Myometrial cell (primary cell): ENCODE results near the gene RIPPLY2. TPM values are rescaled to one million over a fixed set of nuclear protein-coding genes. Genes with fewer than 3 reads are reported as not detected.

Source experiments
- total RNA-seq: library from RNA; depleted of rRNA; stranded (reverse); fragments of >200 nt; gene quantifications from 2 replicates; pipeline ENCODE4 v1.2.3, GENCODE V29; 2015

The RIPPLY2 gene
- not detected in 2 replicates for total RNA-seq

GRCh38 chr6:83853178-83854000 is at the start of gene RIPPLY2:
Gene RIPPLY2, plus strand, starts transcription at chr6:83853360. Its CDS starts 57 bp downstream, at chr6:83853417.

DNA sequence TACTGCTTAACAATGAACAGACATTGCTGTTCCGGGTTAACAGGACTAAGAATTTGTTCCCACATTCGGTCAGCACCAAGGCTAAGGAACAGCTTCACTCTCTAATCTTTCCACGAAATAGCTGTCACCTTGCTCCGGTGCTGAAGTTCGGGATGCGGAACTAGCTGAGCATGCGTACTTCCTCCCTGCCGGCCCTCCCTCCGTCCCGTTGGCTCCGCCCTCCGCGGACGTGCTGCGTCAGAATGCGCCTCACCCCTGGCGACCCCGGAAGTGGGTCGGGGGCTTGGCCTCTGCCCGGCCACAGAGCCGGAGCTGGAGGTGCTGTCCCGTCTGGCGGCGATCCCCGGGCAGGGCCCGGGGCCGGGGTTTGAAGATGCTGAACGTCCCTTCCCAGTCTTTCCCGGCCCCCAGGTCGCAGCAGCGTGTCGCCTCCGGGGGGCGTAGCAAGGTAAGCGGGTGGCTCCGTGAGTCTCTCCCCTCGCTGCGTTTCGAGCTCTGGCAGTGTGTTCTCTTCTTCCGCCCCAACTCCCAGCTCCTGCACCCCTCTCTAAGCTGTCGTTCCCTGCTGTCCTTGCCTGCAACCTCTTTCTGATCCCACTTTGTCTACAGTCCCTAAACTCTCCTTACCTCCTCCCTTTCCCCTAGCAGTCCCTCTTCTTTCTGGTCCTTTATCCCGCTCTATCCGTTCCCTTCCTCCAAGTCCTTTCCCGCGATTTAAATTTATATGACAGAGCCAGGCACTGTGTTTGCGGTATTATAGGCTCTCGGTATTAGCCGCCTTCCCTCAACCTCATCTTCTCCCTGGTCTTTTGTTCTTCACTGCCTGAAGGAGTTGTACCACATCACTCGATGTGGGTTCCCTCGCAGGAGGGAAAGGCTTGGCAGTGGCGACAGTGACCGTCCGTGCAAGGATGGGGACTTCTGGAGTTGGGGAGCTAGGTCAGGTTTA is 6.5 kb downstream of the RIPPLY2 start, which contains the start of gene CYB5R4:
Gene CYB5R4 (plus strand): TSS at position 280 of the 949 bp plus-strand sequence. CDS start 94 bp downstream, at position 374.

Other genes starting within 250 kb of the RIPPLY2 start
- not detected in 2 replicates for gene SNAP91, start 144.3 kb upstream of the RIPPLY2 start, total RNA-seq
- 8.6 and 22.0 TPM in 2 replicates for gene CYB5R4, start 6.3 kb downstream of the RIPPLY2 start, total RNA-seq
- not detected in 2 replicates for gene MRAP2, start 180.4 kb downstream of the RIPPLY2 start, total RNA-seq